Sigmoid colon (tissue), 4 donors: ENCODE measurements around the gene LRRC49.

ENCODE experiments used
- POLR2A ChIP-seq, 2 donors: fragments of 450-650 bp; IDR thresholded peaks; one replicate each; pipeline ENCODE4 v1.6.1; 2016; ENCODE audit warnings: antibody characterized with exemption in 2 of 2, mild to moderate bottlenecking in 2 of 2, moderate library complexity in 2 of 2
- POLR2AphosphoS5 ChIP-seq, 4 donors: sonication (generic); formaldehyde crosslinking; IDR thresholded peaks; one replicate each; pipeline ENCODE4 v1.6.1; 2017; ENCODE audit warnings: antibody characterized with exemption in 4 of 4
- TF ChIP-seq, protein P1 (sequence below), 4 experiments: fragments of 450-650 bp in 3 of 4; fragments of 200-600 bp in 1 of 4; IDR thresholded peaks; one replicate each; pipeline ENCODE4 v1.5.1; 2016 to 2019; ENCODE audit warnings: antibody characterized with exemption in 4 of 4, mild to moderate bottlenecking in 3 of 4, moderate library complexity in 2 of 4

- no peak for TF ChIP-seq POLR2A (IDR thresholded peaks at IDR 0.05)
- no peak for TF ChIP-seq POLR2AphosphoS5 (IDR thresholded peaks at IDR 0.05)
- TF ChIP-seq, protein P1, sequence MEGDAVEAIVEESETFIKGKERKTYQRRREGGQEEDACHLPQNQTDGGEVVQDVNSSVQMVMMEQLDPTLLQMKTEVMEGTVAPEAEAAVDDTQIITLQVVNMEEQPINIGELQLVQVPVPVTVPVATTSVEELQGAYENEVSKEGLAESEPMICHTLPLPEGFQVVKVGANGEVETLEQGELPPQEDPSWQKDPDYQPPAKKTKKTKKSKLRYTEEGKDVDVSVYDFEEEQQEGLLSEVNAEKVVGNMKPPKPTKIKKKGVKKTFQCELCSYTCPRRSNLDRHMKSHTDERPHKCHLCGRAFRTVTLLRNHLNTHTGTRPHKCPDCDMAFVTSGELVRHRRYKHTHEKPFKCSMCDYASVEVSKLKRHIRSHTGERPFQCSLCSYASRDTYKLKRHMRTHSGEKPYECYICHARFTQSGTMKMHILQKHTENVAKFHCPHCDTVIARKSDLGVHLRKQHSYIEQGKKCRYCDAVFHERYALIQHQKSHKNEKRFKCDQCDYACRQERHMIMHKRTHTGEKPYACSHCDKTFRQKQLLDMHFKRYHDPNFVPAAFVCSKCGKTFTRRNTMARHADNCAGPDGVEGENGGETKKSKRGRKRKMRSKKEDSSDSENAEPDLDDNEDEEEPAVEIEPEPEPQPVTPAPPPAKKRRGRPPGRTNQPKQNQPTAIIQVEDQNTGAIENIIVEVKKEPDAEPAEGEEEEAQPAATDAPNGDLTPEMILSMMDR (IDR thresholded peaks at IDR 0.05) = no peak
Observed at GRCh38 chr15:70931821-70932220, 39.2 kb downstream of the LRRC49 start.
